Large intestine (tissue), 3 donors: ENCODE measurements around the gene ETV3L. TPM values are rescaled to one million over a fixed set of nuclear protein-coding genes. Genes with fewer than 3 reads are reported as not detected.
A peak's percentile ranks its signal among the peaks of the same experiment; 100 is the strongest.
"Not testable (repeated sequence)": the region's sequence is repeated elsewhere in the genome, so short reads cannot be mapped to it uniquely, and the experiment has no call there.

Experiments
- DNase-seq, 2 donors: peaks; one replicate each; pipeline versions ENCODE4 v3.0.0 to v3.0.0-alpha.2; 2013
- H3K27ac ChIP-seq: one replicate; pipeline ENCODE4 v1.5.1; 2013; ENCODE audit warnings: low read length
- H3K27me3 ChIP-seq: 2 replicates; pipeline ENCODE4 v1.6.1; 2013; ENCODE audit warnings: low read length; ENCODE audit not compliant: control insufficient read depth, insufficient read depth
- H3K36me3 ChIP-seq: 2 replicates; pipeline ENCODE4 v1.6.1; 2013; ENCODE audit warnings: low read length; ENCODE audit not compliant: control insufficient read depth, insufficient read depth
- H3K4me1 ChIP-seq: one replicate; pipeline ENCODE4 v1.6.1; 2013; ENCODE audit warnings: low read length; ENCODE audit not compliant: control insufficient read depth, insufficient read depth
- H3K4me3 ChIP-seq: one replicate; pipeline ENCODE4 v1.5.1; 2013; ENCODE audit warnings: low read length
- H3K9me3 ChIP-seq: one replicate; pipeline ENCODE4 v1.6.1; 2013; ENCODE audit warnings: mild to moderate bottlenecking, low read depth, low read length, moderate library complexity; ENCODE audit not compliant: control insufficient read depth
- WGBS: methylation state at CpG from one replicate; pipeline ENCODE4 v1.1.5; 2013; ENCODE audit warnings: low lambda C conversion rate; ENCODE audit not compliant: insufficient coverage; 5-methylcytosine and 5-hydroxymethylcytosine counted together
- polyA plus RNA-seq: library from polyadenylated mRNA; unstranded; fragments of 120-200 nt; gene quantifications from one replicate; pipeline ENCODE4 v1.2.1, GENCODE V29; 2013

The ETV3L gene
- polyA plus RNA-seq, 1 donor, result not detected

- Histone ChIP-seq H3K4me3 (no peak overlapping the region), H3K27ac (no peak overlapping the region), H3K36me3 (no peaks in the 10 kb centered on the region), H3K9me3 (no peaks in the 10 kb centered on the region), H3K4me1 (no peaks in the 10 kb centered on the region), H3K27me3 (peaks cover 3% of the 10 kb centered on the region)
- DNase-seq, result no peak
- 100% methylated on average over 2 of the region's 5 CpGs for WGBS
Measured at GRCh38 chr1:157081707-157082106, 17.9 kb downstream of the ETV3L start.

DNA sequence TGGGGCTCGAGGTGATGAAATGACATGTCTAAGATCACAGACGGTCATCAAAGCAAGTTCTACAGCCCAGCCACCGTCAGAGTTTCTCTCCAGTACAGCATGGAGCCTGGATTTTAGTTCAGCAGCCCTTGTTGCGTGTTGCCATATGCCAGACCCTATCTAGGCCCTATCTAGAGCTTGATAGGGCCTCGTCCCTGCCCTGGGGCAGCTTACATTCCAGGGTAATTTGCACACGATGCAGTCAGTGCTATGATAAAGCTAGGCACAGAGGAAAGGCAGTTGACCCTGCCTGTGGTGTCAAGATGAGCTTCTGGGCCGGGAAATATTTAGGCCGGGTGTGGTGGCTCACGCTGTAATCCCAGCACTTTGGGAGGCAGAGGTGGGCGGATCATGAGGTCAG is 18.9 kb downstream of the ETV3L start:
- Histone ChIP-seq H3K4me1 (no peaks in the 10 kb centered on the region), H3K9me3 (no peaks in the 10 kb centered on the region), H3K36me3 (no peaks in the 10 kb centered on the region), H3K27ac (no peak overlapping the region), H3K27me3 (peaks cover 3% of the 10 kb centered on the region), H3K4me3 (no peak overlapping the region)
- WGBS, result 90% methylated on average over 2 of the region's 10 CpGs
- DNase-seq, result no peak

- DNase-seq, result no peak
- Histone ChIP-seq H3K4me1 (no peaks in the 10 kb centered on the region), H3K27ac (no peak overlapping the region), H3K9me3 (no peaks in the 10 kb centered on the region), H3K4me3 (no peak overlapping the region), H3K36me3 (no peaks in the 10 kb centered on the region), H3K27me3 (no peaks in the 10 kb centered on the region)
- WGBS, result no CpG with 5 or more reads among the region's 1 CpG
Measured at GRCh38 chr1:157077394-157077793, 22.2 kb downstream of the ETV3L start.

DNA sequence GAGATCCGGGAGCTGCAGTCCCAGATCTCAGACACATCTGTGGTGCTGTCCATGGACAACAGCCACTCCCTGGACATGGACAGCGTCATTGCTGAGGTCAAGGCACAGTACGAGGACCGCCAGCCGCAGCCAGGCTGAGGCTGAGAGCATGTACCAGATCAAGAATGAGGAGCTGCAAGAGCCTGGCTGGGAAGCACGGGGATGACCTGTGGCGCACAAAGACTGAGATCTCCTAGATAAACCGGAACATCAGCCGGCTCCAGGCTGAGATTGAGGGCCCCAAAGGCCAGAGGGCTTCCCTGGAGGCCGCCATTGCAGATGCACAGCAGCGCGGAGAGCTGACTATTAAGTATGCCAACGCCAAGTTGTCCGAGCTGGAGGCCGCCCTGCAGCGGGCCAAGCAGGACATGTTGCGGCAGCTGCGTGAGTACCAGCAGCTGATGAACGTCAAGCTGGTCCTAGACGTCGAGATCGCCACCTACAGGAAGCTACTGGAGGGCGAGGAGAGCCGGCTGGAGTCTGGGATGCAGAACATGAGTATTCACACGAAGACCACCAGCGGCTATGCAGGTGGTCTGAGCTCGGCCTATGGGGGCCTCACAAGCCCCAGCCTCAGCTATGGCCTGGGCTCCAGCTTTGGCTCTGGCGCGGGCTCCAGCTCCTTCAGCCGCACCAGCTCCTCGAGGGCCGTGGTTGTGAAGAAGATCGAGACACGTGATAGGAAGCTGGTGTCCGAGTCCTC is 25.5 kb downstream of the ETV3L start:
- no peaks in the 10 kb centered on the region for H3K36me3 ChIP-seq
- H3K27me3 ChIP-seq, result peaks cover 4% of the 10 kb centered on the region
- H3K4me3 ChIP-seq, result no peak overlapping the region
- no peak overlapping the region for H3K27ac ChIP-seq
- no peaks in the 10 kb centered on the region for H3K4me1 ChIP-seq
- no peaks in the 10 kb centered on the region for H3K9me3 ChIP-seq
- DNase-seq, result peak; percentile 49 to 56
- no CpG with 5 or more reads among the region's 35 CpGs for WGBS

- Histone ChIP-seq H3K4me1 (no peaks in the 10 kb centered on the region), H3K27ac (no peak overlapping the region), H3K9me3 (no peaks in the 10 kb centered on the region), H3K36me3 (no peaks in the 10 kb centered on the region), H3K4me3 (no peak overlapping the region), H3K27me3 (peaks cover 4% of the 10 kb centered on the region)
- DNase-seq, result no peak
- 88% methylated on average over 1 of the region's 2 CpGs for WGBS
Measured at GRCh38 chr1:157069601-157070000, 30.0 kb downstream of the ETV3L start.

DNA sequence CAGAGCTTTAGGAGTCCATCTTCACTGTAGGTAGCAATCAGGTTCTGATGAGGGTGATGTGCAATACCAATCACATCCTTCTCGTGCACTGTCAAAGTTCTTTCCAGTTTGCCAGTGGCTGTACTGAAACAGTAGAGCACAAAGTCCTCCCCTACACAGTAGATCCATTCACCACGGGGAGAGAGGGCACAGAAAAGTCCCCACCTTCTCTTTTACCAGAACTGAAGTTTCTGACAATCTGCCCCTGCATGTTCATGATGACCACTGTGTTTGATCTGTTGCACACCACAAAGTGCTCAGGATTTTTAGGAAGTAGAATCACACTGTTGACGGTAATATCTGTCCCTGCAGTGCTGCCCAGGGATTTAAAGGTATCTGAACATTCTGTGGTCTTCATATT is 40.4 kb downstream of the ETV3L start:
- H3K36me3 ChIP-seq, H3K9me3 ChIP-seq, H3K4me3 ChIP-seq, H3K27me3 ChIP-seq, DNase-seq, H3K4me1 ChIP-seq, H3K27ac ChIP-seq: not testable (repeated sequence)
- no CpG with 5 or more reads among the region's 3 CpGs for WGBS

- Histone ChIP-seq H3K4me1 (no peaks in the 10 kb centered on the region), H3K9me3 (no peaks in the 10 kb centered on the region), H3K27me3 (no peaks in the 10 kb centered on the region), H3K4me3 (no peak overlapping the region), H3K36me3 (no peaks in the 10 kb centered on the region), H3K27ac (no peak overlapping the region)
- DNase-seq, result no peak
- 100% methylated on average over 1 of the region's 1 CpG for WGBS
Measured at GRCh38 chr1:157056269-157056668, 43.3 kb downstream of the ETV3L start.

DNA sequence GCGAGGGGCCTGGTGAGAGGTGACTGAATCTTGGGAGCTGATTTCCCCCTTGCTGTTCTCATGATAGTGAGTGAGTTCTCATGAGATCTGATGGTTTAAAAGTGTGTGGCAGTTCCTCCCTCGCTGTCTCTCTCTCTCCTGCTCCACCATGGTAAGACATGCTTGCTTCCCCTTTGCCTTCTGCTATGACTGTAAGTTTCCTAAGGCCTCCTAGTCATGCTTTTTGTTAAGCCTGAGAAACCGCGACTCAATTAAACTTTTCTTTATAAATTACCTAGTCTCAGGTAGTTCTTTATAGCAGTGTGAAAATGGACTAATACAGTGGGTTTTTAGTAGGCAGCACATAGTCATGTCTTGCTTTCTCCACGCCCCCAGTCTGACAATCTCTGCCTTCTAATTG is 43.9 kb downstream of the ETV3L start:
- H3K4me3 ChIP-seq, H3K27ac ChIP-seq, H3K36me3 ChIP-seq, H3K9me3 ChIP-seq, H3K27me3 ChIP-seq, DNase-seq, H3K4me1 ChIP-seq: not testable (repeated sequence)
- WGBS, result 100% methylated on average over 1 of the region's 5 CpGs

- H3K36me3 ChIP-seq, result no peaks in the 10 kb centered on the region
- H3K4me1 ChIP-seq, result no peaks in the 10 kb centered on the region
- no CpG with 5 or more reads among the region's 2 CpGs for WGBS
- no peak overlapping the region for H3K4me3 ChIP-seq
- no peak for DNase-seq
- no peak overlapping the region for H3K27ac ChIP-seq
- no peaks in the 10 kb centered on the region for H3K9me3 ChIP-seq
- H3K27me3 ChIP-seq, result no peaks in the 10 kb centered on the region
Measured at GRCh38 chr1:157050836-157051235, 48.8 kb downstream of the ETV3L start.

DNA sequence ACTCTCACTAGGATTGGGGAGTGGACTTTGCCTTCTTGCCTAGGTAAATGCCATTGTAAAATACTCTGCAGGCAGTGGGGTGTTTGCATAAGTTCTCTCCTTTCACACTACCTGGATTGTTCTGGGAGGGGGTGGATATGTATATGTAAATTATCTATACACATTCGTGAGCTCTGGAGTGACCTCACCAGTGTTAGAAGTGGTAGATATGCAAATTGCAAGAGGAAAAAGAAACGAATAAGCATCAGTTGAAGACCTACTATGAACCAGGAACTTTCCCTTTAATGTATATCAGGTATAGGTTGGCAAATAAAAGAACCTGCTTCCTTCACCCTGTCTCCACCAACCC is 52.6 kb downstream of the ETV3L start:
- no peaks in the 10 kb centered on the region for H3K27me3 ChIP-seq
- WGBS, result no CpG with 5 or more reads among the region's 2 CpGs
- peak; percentile 47 to 79 for DNase-seq
- no peaks in the 10 kb centered on the region for H3K36me3 ChIP-seq
- peak overlapping the region; percentile 59 for H3K27ac ChIP-seq
- no peaks in the 10 kb centered on the region for H3K9me3 ChIP-seq
- H3K4me3 ChIP-seq, result no peak overlapping the region
- peaks cover 19% of the 10 kb centered on the region for H3K4me1 ChIP-seq
